HepG2 (cell line): ENCODE results near the gene ZNF575. TPM values are rescaled to one million over a fixed set of nuclear protein-coding genes. Genes with fewer than 3 reads are reported as not detected.

Experiments used
- ATAC-seq: fragments of 200-7000 bp; cut with Tn5 transposase; 3 replicates; pipeline ENCODE4 v1.9.1; 2020; ENCODE audit warnings: mild to moderate bottlenecking, moderate library complexity
- BruUV-seq: library from RNA; stranded (reverse); fragments of 400-500 nt; replicated peaks from 2 replicates; lab custom pipeline; 2021; lab: Mats Ljungman, UMichigan
- CTCF ChIA-PET: fragments of 300-600 bp; formaldehyde crosslinking; extraction: SDS; loops from one replicate; lab custom pipeline; 2021; ENCODE audit warnings: low total read pairs, inconsistent platforms, low intra/inter-chr PET ratio; lab: Yijun Ruan, JAX
- POLR2A ChIA-PET: fragments of 350-600 bp; sonication (Branson Sonifier 250); formaldehyde crosslinking; loops from one replicate; lab custom pipeline; 2020; ENCODE audit warnings: antibody characterized with exemption, inconsistent platforms; lab: Yijun Ruan, JAX
- DNase-seq: peaks from one replicate; pipeline ENCODE4 v3.0.0-alpha.2; 2015; ENCODE audit warnings: low spot score
- FAIRE-seq: peaks from 3 replicates; lab custom pipeline; 2011; peaks lifted over from hg19 to GRCh38; lab: Jason Lieb, UNC
- H2AFZ ChIP-seq: one replicate; pipeline ENCODE4 v1.6.1; 2011; ENCODE audit warnings: low read length, inconsistent platforms
- H3K27ac ChIP-seq: fragments of 300-600 bp; 3 replicates; pipeline ENCODE4 v1.8.0; 2011; ENCODE audit warnings: mixed run types, mild to moderate bottlenecking, mixed read lengths, low read length, inconsistent platforms; ENCODE audit not compliant: insufficient read depth; ENCODE audit errors: extremely low read length
- H3K27me3 ChIP-seq, 2 experiments: fragments of 200-600 bp in 1 of 2; 2 replicates in 1 of 2; 3 replicates in 1 of 2; pipeline versions ENCODE4 v1.6.0 to v1.8.0; 2011; ENCODE audit warnings: low read length in 2 of 2, mild to moderate bottlenecking in 2 of 2, moderate library complexity in 2 of 2, inconsistent platforms in 1 of 2; ENCODE audit not compliant: insufficient read depth in 2 of 2, control insufficient read depth in 1 of 2
- H3K36me3 ChIP-seq, 2 experiments: fragments of 200-600 bp in 1 of 2; replicated peaks in 1 of 2; 2 replicates in 1 of 2; 3 replicates in 1 of 2; pipeline versions ENCODE4 v1.5.1 to v1.8.0; 2011; ENCODE audit warnings: low read length in 2 of 2, inconsistent platforms in 1 of 2; ENCODE audit not compliant: insufficient read depth in 2 of 2, control insufficient read depth in 1 of 2
- H3K4me1 ChIP-seq: 2 replicates; pipeline ENCODE4 v1.5.1; 2012; ENCODE audit warnings: low read length, inconsistent platforms; ENCODE audit not compliant: insufficient read depth
- H3K4me2 ChIP-seq: 2 replicates; pipeline ENCODE4 v1.6.0; 2011; ENCODE audit warnings: low read depth, low read length, inconsistent platforms
- H3K4me3 ChIP-seq, 3 experiments: fragments of 200-600 bp in 1 of 3; sonication (generic), shearing (Covaris generic) in 1 of 3; replicated peaks in 1 of 3; 2 replicates each; pipeline ENCODE4 v1.5.1; 2011 to 2016; ENCODE audit warnings: low read length in 3 of 3, inconsistent platforms in 2 of 3, low read depth in 2 of 3, mild to moderate bottlenecking in 2 of 3, control low read depth in 1 of 3, mixed read lengths in 1 of 3; ENCODE audit not compliant: insufficient read depth in 1 of 3
- H3K79me2 ChIP-seq: one replicate; pipeline ENCODE4 v1.6.1; 2011; ENCODE audit warnings: low read length, inconsistent platforms; ENCODE audit not compliant: insufficient read depth
- H3K9ac ChIP-seq: 2 replicates; pipeline ENCODE4 v1.6.0; 2011; ENCODE audit warnings: mild to moderate bottlenecking, low read depth, low read length, inconsistent platforms; ENCODE audit not compliant: insufficient read depth
- H3K9me3 ChIP-seq: 2 replicates; pipeline ENCODE4 v1.5.1; 2012; ENCODE audit warnings: mild to moderate bottlenecking, low read length
- H4K20me1 ChIP-seq: 2 replicates; pipeline ENCODE4 v1.6.0; 2011; ENCODE audit warnings: inconsistent platforms, mild to moderate bottlenecking, low read length, moderate library complexity; ENCODE audit not compliant: insufficient read depth
- MAFK ChIP-seq, 2 experiments: IDR thresholded peaks in 1 of 2; conservative IDR thresholded peaks in 1 of 2; 2 replicates each; pipeline ENCODE4 v1.6.1; 2011; ENCODE audit warnings: improper control_type of control experiment in 2 of 2, low read length in 2 of 2
- MXD3 ChIP-seq: IDR thresholded peaks from 2 replicates; pipeline ENCODE4 v1.6.1; 2016; ENCODE audit warnings: mild to moderate bottlenecking, missing biosample characterization, missing genetic modification reagents
- SMARCC2 ChIP-seq: fragments of 450-650 bp; IDR thresholded peaks from 2 replicates; pipeline ENCODE4 v1.6.1; 2017; ENCODE audit warnings: antibody characterized with exemption, mild to moderate bottlenecking
- SRSF1 ChIP-seq: fragments of 200-400 bp; formaldehyde crosslinking; optimal IDR thresholded peaks from 2 replicates; pipeline ENCODE3; 2017; ENCODE audit warnings: mild to moderate bottlenecking, low read depth, low read length, moderate library complexity
- THAP11 ChIP-seq: IDR thresholded peaks from 2 replicates; pipeline ENCODE4 v1.6.1; 2016; ENCODE audit warnings: missing biosample characterization, missing genetic modification reagents
- TMF1 ChIP-seq: sonication (generic); formaldehyde crosslinking; IDR thresholded peaks from 2 replicates; pipeline ENCODE4 v1.8.1; 2022; ENCODE audit warnings: low read depth, missing genetic modification reagents
- ZBTB21 ChIP-seq: sonication (generic); formaldehyde crosslinking; IDR thresholded peaks from 2 replicates; pipeline ENCODE4 v1.4.0; 2020; ENCODE audit warnings: missing genetic modification reagents
- ZNF124 ChIP-seq: sonication (generic); formaldehyde crosslinking; IDR thresholded peaks from 2 replicates; pipeline ENCODE4 v1.4.0; 2020; ENCODE audit warnings: missing genetic modification reagents
- ZNF24 ChIP-seq: fragments of 450-650 bp; IDR thresholded peaks from 2 replicates; pipeline ENCODE4 v1.6.1; 2017; ENCODE audit warnings: antibody characterized with exemption, mild to moderate bottlenecking
- ZNF530 ChIP-seq: sonication (generic); formaldehyde crosslinking; IDR thresholded peaks from 2 replicates; pipeline ENCODE4 v1.5.0; 2020; ENCODE audit warnings: low read depth, mild to moderate bottlenecking, missing genetic modification reagents
- ZNF687 ChIP-seq: sonication (generic); formaldehyde crosslinking; IDR thresholded peaks from 2 replicates; pipeline ENCODE4 v1.5.1; 2020; ENCODE audit warnings: mild to moderate bottlenecking, missing genetic modification reagents, moderate library complexity
- ZNF777 ChIP-seq: sonication (generic); formaldehyde crosslinking; IDR thresholded peaks from 2 replicates; pipeline ENCODE4 v1.4.0; 2020; ENCODE audit warnings: missing genetic modification reagents
- ZNF850 ChIP-seq: sonication (generic); formaldehyde crosslinking; conservative IDR thresholded peaks from 2 replicates; pipeline ENCODE4 v1.9.0; 2021; ENCODE audit warnings: mild to moderate bottlenecking, missing genetic modification reagents
- WGBS: methylation state at CpG from one replicate; pipeline ENCODE4 v1.1.6; 2017; ENCODE audit warnings: low lambda C conversion rate; 5-methylcytosine and 5-hydroxymethylcytosine counted together
- in situ Hi-C: cut with HindIII; loops from 2 replicates; pipeline ENCODE4 v1.10.0; 2017; ENCODE audit warnings: low pct_unique_long_range_greater_than_20kb; ENCODE audit not compliant: extremely low pct_ligation_motif_present
- intact Hi-C: fragments of 100-400 bp; cut with micrococcal nuclease; formaldehyde crosslinking; loops from one replicate; pipeline ENCODE4 v1.10.0; 2022; ENCODE audit not compliant: unreplicated experiment
- polyA plus RNA-seq, 8 experiments: library from polyadenylated mRNA; depleted of rRNA in 3 of 8; stranded (reverse) in 7 of 8; unstranded in 1 of 8; fragments of >200 nt; fragmentation: Illumina TruSeq in 4 of 8; extraction: Trizol in 4 of 8; gene quantifications; 2 replicates each; pipeline versions ENCODE4 v1.2.1 to v1.2.3, GENCODE V29; 2011 to 2016; ENCODE audit warnings: low read depth in 4 of 8, missing spikeins in 1 of 8, mixed read lengths in 1 of 8; ENCODE audit not compliant: insufficient read depth in 1 of 8
- total RNA-seq, 5 experiments: library from RNA; depleted of rRNA; stranded (reverse); fragments of >200 nt; fragmentation: Illumina TruSeq; extraction: Trizol; gene quantifications; 2 replicates each; pipeline ENCODE4 v1.2.3, GENCODE V29; 2016; ENCODE audit warnings: low read depth in 1 of 5

Gene ZNF575
- total and polyA plus RNA-seq, 2 of the 13 experiments (the other 11 are each of a cell fraction or from before 2014, with no cell fraction given), result 0.17 to 0.27 TPM

GRCh38 chr19:43506629-43507028 is 26.4 kb upstream of the ZNF575 start (continued):
- TF ChIP-seq MXD3 (no peak), SMARCC2 (no peak)

GRCh38 chr19:43507880-43508279 is 25.1 kb upstream of the ZNF575 start:
- Histone ChIP-seq H4K20me1 (no peaks in the 10 kb centered on the region), H3K79me2 (peaks cover 7% of the 10 kb centered on the region), H3K9me3 (no peaks in the 10 kb centered on the region), H3K4me2 (no peak overlapping the region), H3K27me3 (no peaks in the 10 kb centered on the region; a peak in 1 of 5 replicates), H2AFZ (no peak overlapping the region), H3K36me3 (peaks cover 0 to 8% of the 10 kb centered on the region in 2 experiments; a peak in 4 of 5 replicates)
- BruUV-seq, result no TSS peak
- 47% methylated on average over 2 of the region's 2 CpGs for WGBS
- POLR2A ChIA-PET, result interaction anchor here (0.6 to 1.0 kb wide), 2 partner anchors 9 to 51 kb away, joined by 4 read pairs; no protein-coding TSS in a partner anchor
- in situ Hi-C loops, result no loop called here
- CTCF ChIA-PET, result no interaction called here
- intact Hi-C loops, result no loop called here
- no peak for DNase-seq
- TF ChIP-seq ZNF124, result no peak
- peak; percentile 59; the same call in 1 of the 2 replicates for TF ChIP-seq THAP11
- TF ChIP-seq ZNF777 (CRISPR knock-in tag), result no peak
- TF ChIP-seq, all 625 proteins: peak for 1
- ATAC-seq (no peak), FAIRE-seq (no peak)
- Histone ChIP-seq H3K27ac (peak overlapping the region; percentile 26), H3K4me1 (peaks cover 24% of the 10 kb centered on the region), H3K4me3 (no peak overlapping the region), H3K9ac (no peak overlapping the region)

- Histone ChIP-seq H3K4me1 (peaks cover 9% of the 10 kb centered on the region), H3K4me2 (no peak overlapping the region), H3K27ac (no peak overlapping the region), H3K9ac (no peak overlapping the region), H3K27me3 (no peaks in the 10 kb centered on the region), H3K4me3 (no peak overlapping the region), H4K20me1 (no peaks in the 10 kb centered on the region), H3K79me2 (no peaks in the 10 kb centered on the region), H3K9me3 (no peaks in the 10 kb centered on the region), H2AFZ (no peak overlapping the region), H3K36me3 (peaks cover 0 to 8% of the 10 kb centered on the region in 2 experiments; a peak in 4 of 5 replicates)
- ChIA-PET CTCF (no interaction called here), POLR2A (no interaction called here)
- 96% methylated on average over 7 of the region's 9 CpGs for WGBS
- intact Hi-C loops, result no loop called here
- FAIRE-seq (no peak), ATAC-seq (no peak), DNase-seq (no peak)
- BruUV-seq, result no TSS peak
- no peak for TF ChIP-seq TMF1 (CRISPR knock-in tag)
- TF ChIP-seq ZNF24, result no peak
- no peak for TF ChIP-seq ZNF850
- TF ChIP-seq ZNF687, result no peak
- TF ChIP-seq MAFK (conservative IDR thresholded peaks at IDR 0.05 in 1 of 2, IDR thresholded peaks at IDR 0.05 in 1 of 2; ENCODE audit: low read length in 2 of 2), result no peak
- TF ChIP-seq ZNF530 (CRISPR knock-in tag), result no peak
- no peak for TF ChIP-seq ZBTB21
- no peak for TF ChIP-seq SRSF1
- in situ Hi-C loops, result no loop called here
Observed at GRCh38 chr19:43510713-43511112, 22.3 kb upstream of the ZNF575 start.
